ENCODE data around the gene SLX4IP.

The SLX4IP gene

DNA sequence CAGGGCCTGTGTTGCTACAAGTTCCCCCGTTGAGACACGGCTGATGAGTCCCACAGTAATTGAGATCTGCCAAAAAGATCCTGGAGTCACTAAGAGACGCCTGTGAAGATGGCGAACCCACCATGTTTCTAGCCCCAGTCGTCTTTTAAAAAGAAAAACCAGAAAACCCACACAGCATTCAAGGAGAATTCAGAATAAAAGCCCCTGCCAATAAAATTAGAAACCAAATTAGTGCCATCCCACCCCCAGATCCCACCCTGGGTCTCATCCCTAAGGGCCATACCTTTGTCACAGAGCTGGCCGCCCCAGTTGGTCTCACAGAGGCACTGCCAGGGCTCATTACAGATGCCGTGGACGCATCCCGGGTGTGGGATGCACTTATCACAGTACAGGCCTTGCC lies 217.1 kb downstream of the SLX4IP start:
- H3K4me3 ChIP-seq (replicated peaks; ENCODE audit: low read depth, low read length) = no peak overlapping the region
- TF ChIP-seq, protein P1, sequence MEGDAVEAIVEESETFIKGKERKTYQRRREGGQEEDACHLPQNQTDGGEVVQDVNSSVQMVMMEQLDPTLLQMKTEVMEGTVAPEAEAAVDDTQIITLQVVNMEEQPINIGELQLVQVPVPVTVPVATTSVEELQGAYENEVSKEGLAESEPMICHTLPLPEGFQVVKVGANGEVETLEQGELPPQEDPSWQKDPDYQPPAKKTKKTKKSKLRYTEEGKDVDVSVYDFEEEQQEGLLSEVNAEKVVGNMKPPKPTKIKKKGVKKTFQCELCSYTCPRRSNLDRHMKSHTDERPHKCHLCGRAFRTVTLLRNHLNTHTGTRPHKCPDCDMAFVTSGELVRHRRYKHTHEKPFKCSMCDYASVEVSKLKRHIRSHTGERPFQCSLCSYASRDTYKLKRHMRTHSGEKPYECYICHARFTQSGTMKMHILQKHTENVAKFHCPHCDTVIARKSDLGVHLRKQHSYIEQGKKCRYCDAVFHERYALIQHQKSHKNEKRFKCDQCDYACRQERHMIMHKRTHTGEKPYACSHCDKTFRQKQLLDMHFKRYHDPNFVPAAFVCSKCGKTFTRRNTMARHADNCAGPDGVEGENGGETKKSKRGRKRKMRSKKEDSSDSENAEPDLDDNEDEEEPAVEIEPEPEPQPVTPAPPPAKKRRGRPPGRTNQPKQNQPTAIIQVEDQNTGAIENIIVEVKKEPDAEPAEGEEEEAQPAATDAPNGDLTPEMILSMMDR (IDR thresholded peaks at IDR 0.05; ENCODE audit: low read depth, low read length, missing control alignments) = no peak
- DNase-seq (ENCODE audit: extremely low read depth, low read depth) = no peak

DNA sequence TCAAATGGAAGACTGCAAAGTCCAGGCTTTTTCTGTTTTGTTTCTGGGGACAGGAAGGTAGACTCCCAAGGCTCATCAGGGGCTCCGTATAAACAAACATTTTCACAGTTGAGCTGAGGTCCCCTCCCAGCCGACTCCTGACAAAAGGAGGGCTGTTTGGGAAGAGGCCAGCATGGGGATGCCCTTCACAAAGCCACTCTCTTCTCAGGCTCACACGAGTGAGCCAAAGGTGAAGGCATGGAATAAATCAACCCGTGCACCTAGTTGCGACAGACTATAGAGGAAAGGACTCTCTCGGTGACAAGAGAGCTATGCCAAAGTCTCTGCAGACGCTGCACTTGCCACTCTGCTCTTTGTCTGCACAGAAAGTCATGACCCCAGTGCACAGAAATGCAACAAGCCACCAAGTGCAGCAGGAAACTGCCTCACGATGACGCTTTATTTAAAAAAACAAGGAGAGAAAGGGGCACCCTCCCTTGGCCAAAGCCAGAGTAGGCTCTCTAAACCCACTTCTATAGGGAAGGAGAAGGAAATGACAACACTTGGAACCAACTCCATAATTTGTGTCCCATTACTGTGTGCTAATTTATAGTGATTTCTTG lies 217.7 kb downstream of the SLX4IP start:
- H3K4me3 ChIP-seq (replicated peaks; ENCODE audit: low read depth, low read length) = no peak overlapping the region
- DNase-seq (ENCODE audit: extremely low read depth, low read depth) = no peak
- TF ChIP-seq, protein P1 (IDR thresholded peaks at IDR 0.05; ENCODE audit: low read depth, low read length, missing control alignments) = no peak

DNA sequence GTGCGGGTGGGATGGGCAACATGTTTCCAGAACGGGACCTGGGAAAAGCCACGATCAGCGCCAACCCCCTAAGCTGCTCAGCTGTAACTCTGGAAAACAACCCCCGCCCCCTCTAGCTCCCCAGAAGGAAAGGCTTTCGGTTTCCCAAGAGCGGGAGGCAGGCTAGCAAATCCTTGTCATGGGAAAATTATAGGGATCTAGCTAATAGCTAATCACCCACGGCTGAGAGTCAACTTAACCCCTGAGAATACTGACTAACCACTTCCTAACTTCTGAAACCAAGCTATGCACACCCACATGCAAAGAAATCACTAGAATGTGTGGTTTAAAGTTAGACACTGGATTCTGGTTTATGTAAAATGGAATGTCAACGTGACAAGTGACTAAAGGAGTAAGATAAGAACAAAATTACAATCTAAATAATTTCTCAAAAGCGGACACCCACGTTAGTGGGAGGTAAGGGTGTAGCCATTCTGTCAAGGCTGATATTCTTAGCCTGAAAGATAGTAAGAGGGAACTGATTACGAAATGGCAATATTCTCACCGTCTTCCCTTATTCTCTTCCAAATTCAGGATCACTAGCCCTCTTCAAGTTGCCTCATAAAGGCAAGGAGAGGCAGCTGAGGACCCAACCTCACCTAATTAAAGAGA lies 218.6 kb downstream of the SLX4IP start:
- TF ChIP-seq, protein P1 (IDR thresholded peaks at IDR 0.05; ENCODE audit: low read depth, low read length, missing control alignments) = no peak
- H3K4me3 ChIP-seq (replicated peaks; ENCODE audit: low read depth, low read length) = no peak overlapping the region
- no peak for DNase-seq (ENCODE audit: extremely low read depth, low read depth)

DNA sequence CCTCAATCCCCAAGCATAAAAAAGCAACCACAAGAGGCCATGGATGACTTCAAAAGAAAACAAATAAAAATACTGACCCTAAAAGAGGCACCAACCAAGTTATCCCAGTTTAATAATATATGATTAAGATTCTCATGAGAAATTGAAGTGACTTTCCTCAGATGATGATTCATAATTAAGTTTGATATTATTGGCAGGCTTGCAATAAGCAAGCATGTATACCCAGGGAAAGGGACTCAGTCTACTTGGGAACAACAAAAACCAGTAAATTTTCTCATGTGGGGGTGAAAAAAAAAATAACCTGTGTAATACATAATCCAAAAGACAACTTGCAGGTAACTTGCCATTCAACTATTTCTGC lies 219.1 kb downstream of the SLX4IP start:
- H3K4me3 ChIP-seq (replicated peaks; ENCODE audit: low read depth, low read length) = no peak overlapping the region
- TF ChIP-seq, protein P1 (IDR thresholded peaks at IDR 0.05; ENCODE audit: low read depth, low read length, missing control alignments) = no peak
- no peak for DNase-seq (ENCODE audit: extremely low read depth, low read depth)

DNA sequence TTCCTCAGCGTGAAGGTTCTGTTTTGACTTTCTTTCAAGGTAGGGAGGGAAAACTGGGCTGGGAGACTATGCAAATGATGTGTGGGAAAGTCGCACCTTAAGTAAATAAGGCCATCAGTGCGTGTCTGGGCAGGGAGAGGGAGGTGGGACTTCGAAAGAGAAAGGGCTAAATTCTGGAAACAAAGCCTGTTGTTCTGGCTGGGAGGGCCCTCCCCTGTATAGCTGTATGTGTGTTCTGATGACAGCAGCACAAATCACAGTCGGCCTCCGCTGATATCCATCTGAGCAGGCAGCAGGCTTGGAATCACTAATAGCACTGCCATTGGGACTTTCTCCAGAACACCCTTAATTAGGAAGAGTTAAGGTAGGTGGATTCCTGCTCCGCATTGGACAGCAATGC lies 219.5 kb downstream of the SLX4IP start:
- TF ChIP-seq, protein P1 (IDR thresholded peaks at IDR 0.05; ENCODE audit: low read depth, low read length, missing control alignments) = no peak
- H3K4me3 ChIP-seq (replicated peaks; ENCODE audit: low read depth, low read length) = no peak overlapping the region
- DNase-seq (ENCODE audit: extremely low read depth, low read depth) = no peak

DNA sequence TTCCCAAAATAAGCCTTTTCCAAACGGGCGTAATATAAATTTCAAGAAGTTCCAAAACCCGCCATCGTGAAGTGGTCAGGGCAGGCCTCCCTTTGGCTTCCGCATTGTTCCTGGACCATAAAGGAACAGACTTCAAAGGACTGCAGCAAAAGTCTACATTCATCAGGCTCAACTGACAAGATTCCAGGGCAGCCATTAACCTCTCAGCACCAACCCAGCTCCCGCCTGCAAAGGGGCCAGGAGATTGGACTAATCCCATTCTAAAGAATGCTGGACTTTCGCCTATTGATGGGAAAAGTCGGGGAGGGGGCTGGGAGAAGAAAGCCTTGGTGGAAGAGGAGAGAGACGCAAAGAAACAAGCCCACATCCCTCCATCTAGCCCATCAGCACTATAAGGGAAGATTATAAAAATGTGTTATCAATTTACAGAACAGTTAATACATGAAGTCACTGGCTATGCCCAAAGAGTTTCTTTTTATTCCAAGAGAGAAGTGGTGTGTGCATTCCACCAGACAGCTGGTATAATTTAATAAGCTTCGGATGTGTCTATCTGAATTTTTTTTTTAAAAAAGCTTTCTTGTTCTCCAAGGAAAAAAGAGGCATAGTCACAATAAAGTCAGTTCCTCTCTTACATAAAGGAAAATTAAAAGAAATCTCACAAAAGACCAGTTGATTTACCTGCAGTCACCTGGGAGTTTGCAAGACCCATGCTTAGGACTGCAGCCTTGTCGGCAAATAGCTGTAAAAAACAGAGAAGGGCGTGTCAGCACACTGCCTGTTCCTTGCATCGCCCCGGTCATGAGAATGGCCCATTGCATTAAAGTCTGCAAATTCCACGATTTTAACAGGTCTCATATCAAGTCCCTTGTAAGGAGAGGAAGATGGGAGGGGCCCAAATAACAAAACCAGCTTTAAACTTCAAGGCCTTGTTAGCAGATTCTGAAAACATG lies 220.9 kb downstream of the SLX4IP start:
- TF ChIP-seq, protein P1 (IDR thresholded peaks at IDR 0.05; ENCODE audit: low read depth, low read length, missing control alignments) = no peak
- no peak overlapping the region for H3K4me3 ChIP-seq (replicated peaks; ENCODE audit: low read depth, low read length)
- no peak for DNase-seq (ENCODE audit: extremely low read depth, low read depth)
